C1 segment of cervical spinal cord (tissue), 14 donors: Measurements from ENCODE around the gene SLC38A9.

Experiments used
- DNase-seq, 14 donors: peaks; one replicate each; lab custom pipeline; 2025; lab: John Stamatoyannopoulos, UW

SLC38A9 gene

DNA sequence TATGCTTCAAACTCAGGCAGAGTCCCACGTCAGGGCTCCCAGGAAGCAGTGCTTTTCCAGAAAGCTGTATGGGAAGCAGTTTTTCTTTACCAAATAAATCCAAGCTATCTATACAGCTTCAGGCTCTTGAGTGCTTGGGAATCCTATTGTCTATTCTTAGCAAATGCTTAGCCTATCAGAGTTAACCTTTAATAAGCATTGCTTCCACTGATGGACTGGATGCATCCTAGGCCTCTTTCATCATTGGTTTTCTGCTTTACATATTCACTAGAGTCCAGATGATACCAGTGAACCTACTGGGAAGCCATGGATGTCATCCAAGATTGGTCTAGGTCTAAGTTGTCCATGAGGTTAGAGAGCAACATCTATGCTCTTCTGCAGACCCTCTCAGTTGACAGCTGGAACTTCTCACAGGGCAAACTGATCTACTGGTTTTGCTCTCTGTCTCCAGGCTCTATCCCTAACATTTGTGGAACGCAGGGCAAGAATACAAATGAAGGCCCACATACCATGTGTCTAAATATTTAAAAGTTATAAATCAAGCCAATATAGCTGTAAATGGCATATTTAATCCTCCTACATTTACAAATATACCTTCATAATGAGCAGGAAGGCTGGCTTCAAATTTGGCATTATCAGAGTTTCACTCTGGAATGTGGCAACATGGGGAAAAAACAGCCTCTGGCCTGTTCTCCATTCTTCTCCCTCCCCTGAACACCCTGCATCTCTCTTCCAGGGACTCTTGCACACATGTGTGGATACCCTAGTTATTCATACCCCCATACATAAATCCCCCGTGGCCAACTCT, 127.5 kb downstream of the SLC38A9 start:
- no peak for DNase-seq

GRCh38 chr5:55583578-55583977, 128.5 kb downstream of the SLC38A9 start:
- no peak for DNase-seq

- no peak for DNase-seq
Measured at GRCh38 chr5:55582256-55582655, 129.9 kb downstream of the SLC38A9 start.

DNA sequence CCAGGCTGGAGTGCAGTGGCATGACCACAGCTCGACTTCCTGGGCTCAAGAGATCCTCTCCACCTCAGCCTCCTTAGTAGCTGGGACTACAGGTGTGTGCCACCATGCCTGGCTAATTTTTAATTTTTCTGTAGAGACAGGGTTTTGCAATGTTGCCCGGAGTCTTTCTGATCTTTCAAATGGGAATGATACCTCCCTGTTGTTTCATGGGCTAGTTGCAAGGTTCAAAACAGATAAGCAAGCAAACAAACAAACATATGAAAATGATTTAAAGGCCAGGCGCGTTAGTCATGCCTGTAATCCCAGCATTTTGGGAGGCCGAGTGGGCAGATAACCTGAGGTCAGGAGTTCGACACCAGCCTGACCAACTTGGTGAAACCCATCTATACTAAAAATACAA, 132.1 kb downstream of the SLC38A9 start:
- no peak for DNase-seq

DNA sequence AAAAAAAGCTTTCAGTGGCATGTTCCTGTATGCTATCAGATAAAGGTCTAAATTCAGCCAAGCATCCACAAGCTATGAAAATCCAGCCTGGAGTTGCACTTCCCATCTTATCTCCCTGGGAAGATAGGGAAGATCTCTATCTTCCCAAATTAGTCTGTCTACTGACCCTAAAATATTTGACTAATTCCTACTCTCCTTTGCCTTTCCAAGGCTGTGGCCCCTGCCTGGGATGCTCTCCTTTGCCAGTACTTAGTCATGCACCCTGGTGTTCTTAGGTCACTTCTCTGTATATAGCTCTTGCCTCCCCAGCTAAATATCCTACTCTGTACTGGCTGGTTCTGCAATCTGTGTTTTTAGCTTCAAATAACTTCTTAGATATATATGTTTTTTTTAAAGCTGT, 133.4 kb downstream of the SLC38A9 start:
- no peak for DNase-seq

DNA sequence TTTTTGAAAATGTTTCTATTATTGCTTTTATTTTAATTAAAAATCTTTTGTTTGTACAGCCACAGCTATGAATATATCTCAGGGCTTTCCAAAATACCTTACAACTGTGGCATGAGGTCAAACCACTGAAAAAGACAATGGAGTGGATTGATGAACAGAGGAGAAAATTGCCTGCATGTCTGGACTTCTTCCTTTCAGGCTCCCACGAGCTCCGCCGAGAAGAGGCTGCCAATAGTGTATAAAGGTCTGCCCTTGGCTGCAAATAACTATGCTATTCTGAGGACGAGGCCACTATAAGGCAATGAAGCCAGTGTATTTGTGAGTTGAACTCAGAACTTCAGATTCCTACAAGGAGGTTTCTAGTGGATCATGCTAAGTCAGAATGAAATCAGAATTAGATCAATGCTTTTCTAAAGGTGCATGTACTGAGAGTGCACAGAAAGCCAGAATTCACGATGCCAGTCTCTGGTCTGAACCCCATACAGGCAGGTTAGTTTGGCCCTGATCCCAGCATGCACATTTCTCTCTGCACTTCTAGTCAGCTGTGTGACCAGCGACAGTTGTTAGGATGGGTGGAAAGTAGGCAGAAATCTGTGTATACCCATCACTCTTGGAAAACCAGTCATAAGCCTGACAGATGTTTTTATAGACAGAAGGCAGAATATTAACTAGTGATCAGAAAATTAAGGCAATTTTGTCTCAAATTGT, 134.6 kb downstream of the SLC38A9 start:
- peak in 3 of 14 donors; percentile 11 to 21 (median 20) for DNase-seq

GRCh38 chr5:55576661-55577060, 135.5 kb downstream of the SLC38A9 start:
- no peak for DNase-seq
